Measurements from ENCODE around the gene SVOP. TPM values are rescaled to one million over a fixed set of nuclear protein-coding genes. Genes with fewer than 3 reads are reported as not detected.

The SVOP gene
- total RNA-seq, 1 donor from 2014 or later: 2.6 TPM

- no peak overlapping the region for H3K27ac ChIP-seq (replicated peaks)
- H3K9me3 ChIP-seq (replicated peaks): no peaks in the 10 kb centered on the region
- no peak for DNase-seq
- no peak overlapping the region for H3K4me3 ChIP-seq
- intact Hi-C loops (cut with micrococcal nuclease): no loop called here
- H3K4me1 ChIP-seq: no peaks in the 10 kb centered on the region
- H3K36me3 ChIP-seq: no peaks in the 10 kb centered on the region
- no peak for TF ChIP-seq CTCF (IDR thresholded peaks at IDR 0.05; ENCODE audit: borderline replicate concordance)
- peaks cover 31% of the 10 kb centered on the region for H3K27me3 ChIP-seq (ENCODE audit: low read depth)
Measured at GRCh38 chr12:109018296-109018695, 2.6 kb downstream of the SVOP start.

GRCh38 chr12:109016978-109017377, 3.9 kb downstream of the SVOP start:
- no peak overlapping the region for H3K4me3 ChIP-seq
- intact Hi-C loops (cut with micrococcal nuclease): no loop called here
- H3K9me3 ChIP-seq (replicated peaks): no peaks in the 10 kb centered on the region
- no peaks in the 10 kb centered on the region for H3K4me1 ChIP-seq
- H3K36me3 ChIP-seq: no peaks in the 10 kb centered on the region
- TF ChIP-seq CTCF (IDR thresholded peaks at IDR 0.05; ENCODE audit: borderline replicate concordance): no peak
- peaks cover 28% of the 10 kb centered on the region for H3K27me3 ChIP-seq (ENCODE audit: low read depth)
- no peak for DNase-seq
- no peak overlapping the region for H3K27ac ChIP-seq (replicated peaks)

GRCh38 chr12:109016016-109016415, 4.9 kb downstream of the SVOP start:
- intact Hi-C loops (cut with micrococcal nuclease): no loop called here
- H3K4me1 ChIP-seq: no peaks in the 10 kb centered on the region
- no peaks in the 10 kb centered on the region for H3K36me3 ChIP-seq
- H3K9me3 ChIP-seq (replicated peaks): no peaks in the 10 kb centered on the region
- H3K4me3 ChIP-seq: no peak overlapping the region
- peaks cover 28% of the 10 kb centered on the region for H3K27me3 ChIP-seq (ENCODE audit: low read depth)
- no peak overlapping the region for H3K27ac ChIP-seq (replicated peaks)
- no peak for DNase-seq
- no peak for TF ChIP-seq CTCF (IDR thresholded peaks at IDR 0.05; ENCODE audit: borderline replicate concordance)

- Histone ChIP-seq H3K27me3 (ENCODE audit: low read depth) (peaks cover 28% of the 10 kb centered on the region), H3K36me3 (no peaks in the 10 kb centered on the region), H3K4me3 (no peak overlapping the region), H3K9me3 (replicated peaks) (no peaks in the 10 kb centered on the region), H3K27ac (replicated peaks) (no peak overlapping the region), H3K4me1 (no peaks in the 10 kb centered on the region)
- DNase-seq: no peak
- intact Hi-C loops (cut with micrococcal nuclease): no loop called here
- no peak for TF ChIP-seq CTCF (IDR thresholded peaks at IDR 0.05; ENCODE audit: borderline replicate concordance)
Measured at GRCh38 chr12:109014984-109015765, 5.7 kb downstream of the SVOP start.

- intact Hi-C loops (cut with micrococcal nuclease): no loop called here
- Histone ChIP-seq H3K36me3 (no peaks in the 10 kb centered on the region), H3K27me3 (ENCODE audit: low read depth) (peaks cover 7% of the 10 kb centered on the region), H3K9me3 (replicated peaks) (no peaks in the 10 kb centered on the region), H3K27ac (replicated peaks) (no peak overlapping the region), H3K4me3 (no peak overlapping the region), H3K4me1 (no peaks in the 10 kb centered on the region)
- DNase-seq: no peak
- no peak for TF ChIP-seq CTCF (IDR thresholded peaks at IDR 0.05; ENCODE audit: borderline replicate concordance)
Measured at GRCh38 chr12:109010259-109010658, 10.6 kb downstream of the SVOP start.
